GM19193 (cell line): ENCODE measurements around the gene TNIP2.

Experiments
- POLR2A ChIP-seq: IDR thresholded peaks from 4 replicates; pipeline ENCODE4 v1.6.1; 2011; ENCODE audit not compliant: insufficient read depth, insufficient read length; ENCODE audit errors: extremely low read depth

TNIP2 gene

DNA sequence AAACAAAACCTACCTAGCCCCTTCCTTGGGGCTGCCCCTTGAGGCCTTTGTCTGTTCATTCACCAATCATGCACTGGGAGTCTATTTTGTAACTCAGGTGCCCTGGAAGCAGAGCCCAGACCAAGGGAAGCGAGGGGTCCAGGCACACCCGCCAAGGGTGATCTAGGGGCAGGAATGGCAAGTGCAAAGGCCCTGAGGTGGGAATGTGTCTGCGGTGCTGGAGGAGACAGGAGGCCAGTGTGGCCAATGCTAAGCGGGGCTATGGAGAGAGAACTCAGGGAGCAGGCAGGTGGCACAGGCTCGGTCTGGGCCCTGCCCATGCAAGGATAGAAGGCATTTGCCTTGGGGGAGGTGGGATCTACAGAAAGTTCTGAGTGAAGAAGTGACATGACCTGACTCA lies 33.2 kb upstream of the TNIP2 start:
- no peak for TF ChIP-seq POLR2A

DNA sequence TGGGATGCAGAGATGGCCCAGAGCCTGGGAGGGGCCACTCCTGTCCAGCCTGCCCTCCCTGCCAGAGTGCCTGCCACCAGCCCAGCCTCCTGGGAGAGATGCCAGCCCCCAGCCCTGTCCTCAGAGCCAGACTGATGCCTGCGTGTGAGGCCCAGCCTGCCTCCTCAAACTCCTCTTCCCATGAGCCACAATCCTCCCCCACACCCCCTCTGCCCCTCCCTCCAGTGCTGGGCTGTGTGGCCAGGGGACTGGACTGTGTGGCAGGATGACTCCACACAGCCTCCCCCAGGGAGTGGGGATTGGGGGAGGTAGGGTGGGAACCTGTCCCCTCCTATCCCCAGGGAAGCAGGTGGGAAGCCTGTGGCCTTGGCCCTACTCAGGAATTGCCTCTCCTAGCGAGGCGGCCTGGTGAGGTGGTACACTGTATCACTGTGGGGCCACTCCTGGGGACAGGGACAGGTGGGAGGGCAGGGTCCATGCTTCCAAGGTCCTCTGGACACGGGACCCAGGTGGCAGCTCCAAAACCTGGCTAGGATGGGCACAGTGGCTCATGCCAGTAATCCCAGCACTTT lies 32.5 kb upstream of the TNIP2 start:
- no peak for TF ChIP-seq POLR2A

DNA sequence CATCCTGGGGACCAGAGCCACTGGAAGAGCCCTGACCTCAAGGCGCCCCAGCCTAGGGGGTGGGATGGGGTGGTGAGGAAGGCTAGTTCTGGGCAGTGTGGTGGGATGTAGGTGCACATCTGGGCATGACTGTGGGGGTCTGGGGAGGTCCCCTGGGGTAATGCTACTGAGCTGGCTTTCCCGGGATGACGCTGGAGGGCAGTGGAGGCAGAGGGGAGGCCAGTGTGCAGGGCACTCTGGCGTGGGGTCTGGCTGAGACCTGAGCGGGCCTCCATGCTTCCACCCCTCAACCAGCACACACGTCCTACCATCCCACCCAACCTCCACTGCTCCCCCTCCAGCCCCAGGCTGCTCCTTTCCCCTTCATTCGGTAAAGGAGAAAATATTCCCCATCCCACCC lies 32.0 kb upstream of the TNIP2 start:
- TF ChIP-seq POLR2A, result no peak

DNA sequence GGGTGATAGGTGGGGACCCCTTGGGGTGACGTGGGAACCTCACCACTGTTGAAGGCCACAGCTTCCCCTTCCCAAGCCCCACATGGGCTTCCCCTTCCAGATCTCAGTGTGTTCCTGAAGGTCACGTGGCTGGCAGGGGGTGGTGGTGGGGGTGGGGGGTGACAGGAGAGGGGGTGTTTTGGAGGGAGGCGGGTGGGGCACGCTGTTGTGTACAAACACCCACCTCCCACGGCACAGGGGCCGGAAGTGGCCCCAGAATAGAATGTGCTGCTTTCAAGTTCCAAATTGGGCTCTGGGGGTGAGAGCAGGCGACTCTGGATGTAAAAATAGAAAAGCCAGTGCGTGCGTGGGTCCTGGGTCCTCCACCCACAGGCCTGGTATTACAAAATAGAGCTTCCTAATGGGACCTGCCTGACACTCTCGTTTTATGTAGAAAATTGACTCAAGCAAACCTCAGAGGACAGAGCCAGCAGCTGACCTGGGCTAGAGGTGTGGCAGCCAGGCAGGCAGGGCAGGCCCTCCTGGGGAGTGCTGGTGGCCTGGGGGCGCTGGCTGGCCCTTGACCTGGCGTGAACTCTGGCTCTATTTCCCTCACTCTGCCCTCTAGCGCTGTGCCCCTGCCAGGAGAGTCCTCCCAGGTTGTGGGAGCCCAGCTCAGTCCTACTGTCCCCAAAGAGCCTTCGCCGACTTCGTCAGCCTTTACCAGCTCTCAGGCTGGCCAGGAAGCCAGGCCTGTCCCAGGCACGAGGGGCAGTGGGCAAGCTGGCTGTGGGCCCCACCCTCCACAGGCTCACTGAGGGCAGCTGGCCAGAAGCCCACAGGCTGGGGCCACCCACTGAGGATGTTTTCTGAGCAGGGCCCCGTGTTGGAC lies 31.3 kb upstream of the TNIP2 start:
- no peak for TF ChIP-seq POLR2A

DNA sequence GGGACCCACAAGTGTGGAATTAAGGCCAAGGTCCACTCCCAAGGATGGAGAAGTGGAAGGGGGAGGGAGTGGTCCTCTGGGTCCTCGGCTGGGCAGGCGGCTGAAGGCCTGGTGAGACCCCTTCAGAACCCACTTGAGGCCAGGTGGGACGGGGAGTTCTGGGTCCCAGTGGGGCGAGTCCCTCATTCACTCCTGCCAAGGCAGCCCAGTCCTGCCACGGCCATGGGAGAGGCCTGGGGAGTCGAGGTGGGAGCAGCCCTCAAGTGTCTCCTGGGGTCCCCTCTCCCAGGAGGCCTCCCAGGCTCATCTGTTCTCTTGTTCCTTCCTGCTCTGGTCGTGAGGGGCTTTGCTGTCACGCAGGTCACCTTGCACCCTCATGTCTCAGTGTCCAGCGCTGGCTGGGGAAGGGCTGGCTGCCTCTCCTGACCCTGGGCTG lies 30.7 kb upstream of the TNIP2 start:
- TF ChIP-seq POLR2A, result no peak

DNA sequence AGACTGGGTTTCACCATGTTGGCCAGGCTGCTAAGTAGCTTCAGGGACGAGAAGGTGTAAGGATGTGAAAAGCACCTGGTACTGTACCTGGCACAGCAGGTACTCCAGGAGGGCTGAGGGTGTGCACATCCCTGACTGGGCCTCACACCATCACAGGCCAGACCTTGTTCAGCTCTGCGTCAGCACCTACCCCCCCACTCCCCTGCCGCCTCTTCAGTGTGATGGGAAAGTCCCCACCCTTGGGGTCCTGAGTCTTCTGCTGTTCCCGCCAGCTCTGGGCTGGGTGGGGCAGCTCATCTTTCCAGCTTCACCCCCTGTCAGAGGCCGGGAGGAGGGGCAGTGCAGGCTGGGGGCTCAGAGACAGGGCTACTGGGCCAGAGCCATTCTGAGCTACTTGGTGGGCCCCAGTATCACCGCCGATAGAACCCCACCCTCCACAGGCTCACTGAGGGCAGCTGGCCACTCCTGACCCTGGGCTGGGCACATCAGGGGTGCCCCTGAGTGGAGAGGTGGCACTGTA lies 30.1 kb upstream of the TNIP2 start:
- no peak for TF ChIP-seq POLR2A

DNA sequence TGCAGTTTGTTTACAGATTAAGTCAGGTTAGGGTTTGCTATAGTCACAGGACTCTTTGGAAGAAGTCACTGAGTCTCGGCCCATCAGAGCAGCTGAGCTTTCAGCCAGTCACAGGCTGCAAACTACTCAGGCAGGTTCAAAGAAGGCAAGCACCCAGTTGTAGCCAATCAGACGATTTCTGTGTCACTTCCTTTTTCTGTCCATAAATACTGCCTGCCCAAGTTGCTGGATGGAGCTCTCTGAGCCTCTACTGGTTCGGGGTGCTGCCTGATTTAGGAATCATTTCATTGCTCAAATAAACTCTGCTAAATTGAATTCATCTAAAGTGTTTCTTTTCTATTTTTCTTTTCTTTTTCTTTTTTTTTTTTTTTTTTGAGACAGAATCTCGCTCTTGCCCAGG lies 29.5 kb upstream of the TNIP2 start:
- TF ChIP-seq POLR2A, result peak; percentile 35

DNA sequence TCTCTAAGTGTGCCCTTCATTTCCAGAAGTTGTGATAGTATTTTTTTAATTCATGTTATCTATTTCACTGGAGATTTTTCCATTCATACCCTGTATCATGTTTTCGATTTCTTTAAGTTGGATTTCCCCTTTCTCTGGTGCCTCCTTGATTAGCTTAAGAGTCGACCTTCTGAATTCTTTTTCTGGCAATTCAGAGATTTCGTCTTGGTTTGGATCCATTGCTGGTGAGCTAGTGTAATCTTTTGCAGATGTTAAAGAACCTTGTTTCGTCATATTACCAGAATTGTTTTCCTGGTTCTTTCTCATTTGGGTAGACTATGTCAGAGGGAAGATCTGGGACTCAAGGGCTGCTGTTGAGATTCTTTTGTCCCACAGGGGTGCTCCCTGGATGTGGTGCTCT lies 27.7 kb upstream of the TNIP2 start:
- no peak for TF ChIP-seq POLR2A

DNA sequence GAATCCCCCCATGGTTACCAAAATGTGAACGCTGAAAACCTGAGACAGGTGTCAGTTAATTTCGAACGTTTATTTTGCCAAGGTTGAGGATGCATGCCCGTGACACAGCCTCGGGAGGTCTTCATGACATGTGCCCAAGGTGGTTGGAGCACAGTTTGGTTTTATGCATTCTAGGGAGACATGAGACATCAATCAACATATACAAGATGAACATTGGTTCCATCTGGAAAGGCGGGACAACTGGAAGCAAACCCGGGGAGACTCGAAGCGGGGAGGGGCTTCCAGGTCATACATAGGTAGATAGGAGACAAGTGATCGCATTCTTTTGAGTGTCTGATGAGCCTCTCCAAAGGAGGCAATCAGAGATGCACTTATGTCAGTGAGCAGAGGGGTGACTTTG lies 25.8 kb upstream of the TNIP2 start:
- no peak for TF ChIP-seq POLR2A

DNA sequence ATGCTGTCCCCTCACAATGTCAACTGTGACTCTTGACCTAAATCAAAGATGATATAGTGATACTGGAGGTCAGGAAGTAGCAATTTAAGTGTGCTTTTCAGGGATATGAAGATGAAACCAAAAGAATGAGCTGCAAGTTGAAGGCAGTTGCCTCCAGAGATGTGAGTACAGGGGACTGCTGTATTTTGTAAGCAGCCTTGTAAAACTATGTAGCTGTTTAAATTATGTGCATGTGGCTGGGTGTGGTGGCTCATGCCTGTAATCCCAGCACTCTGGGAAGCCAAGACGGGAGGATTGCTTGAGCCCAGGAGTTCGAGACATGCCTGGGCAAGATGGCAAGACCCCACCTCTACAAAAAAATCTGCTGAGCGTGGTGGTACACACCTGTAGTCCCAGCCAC lies 15.1 kb upstream of the TNIP2 start:
- TF ChIP-seq POLR2A, result no peak

DNA sequence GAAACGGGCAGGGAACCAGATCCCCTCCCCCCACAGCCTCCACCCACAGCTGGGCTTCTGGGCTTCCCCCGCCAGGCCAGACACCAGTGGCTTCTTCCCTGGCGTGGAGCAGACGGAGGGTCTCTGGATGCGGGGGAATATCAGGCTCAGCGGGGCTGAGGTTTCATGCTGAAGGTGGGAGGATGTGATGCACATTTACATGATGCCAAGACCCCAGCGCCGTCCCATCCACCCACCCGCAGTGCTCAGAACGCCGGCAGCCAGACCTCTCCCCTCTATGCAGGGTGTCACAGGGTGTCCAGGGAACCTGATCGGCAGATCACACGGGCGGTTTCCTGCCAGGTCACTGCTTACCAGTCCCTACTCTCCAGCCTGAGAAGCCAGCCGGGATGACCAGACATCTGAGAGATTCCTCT lies 12.8 kb upstream of the TNIP2 start:
- TF ChIP-seq POLR2A, result no peak

DNA sequence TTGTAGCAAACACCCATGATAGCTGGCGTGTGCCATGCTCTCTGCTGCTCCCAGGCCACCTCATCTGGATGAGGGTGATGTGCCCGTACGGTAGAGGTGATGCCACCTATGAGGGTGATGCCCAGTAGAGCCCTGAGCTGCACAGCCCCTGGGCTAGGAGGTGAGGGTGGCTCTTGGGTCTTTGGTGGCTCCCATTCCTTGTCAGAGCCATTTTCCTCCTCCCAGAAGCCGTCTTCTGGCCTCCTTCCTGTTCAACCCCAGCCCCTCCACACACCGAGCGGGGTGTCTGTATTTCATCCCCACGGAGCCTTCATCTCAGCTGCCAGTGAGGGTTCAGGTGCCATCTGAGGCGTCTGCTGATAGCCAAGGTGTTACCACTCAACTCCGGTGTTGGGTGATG lies 12.0 kb upstream of the TNIP2 start:
- no peak for TF ChIP-seq POLR2A

DNA sequence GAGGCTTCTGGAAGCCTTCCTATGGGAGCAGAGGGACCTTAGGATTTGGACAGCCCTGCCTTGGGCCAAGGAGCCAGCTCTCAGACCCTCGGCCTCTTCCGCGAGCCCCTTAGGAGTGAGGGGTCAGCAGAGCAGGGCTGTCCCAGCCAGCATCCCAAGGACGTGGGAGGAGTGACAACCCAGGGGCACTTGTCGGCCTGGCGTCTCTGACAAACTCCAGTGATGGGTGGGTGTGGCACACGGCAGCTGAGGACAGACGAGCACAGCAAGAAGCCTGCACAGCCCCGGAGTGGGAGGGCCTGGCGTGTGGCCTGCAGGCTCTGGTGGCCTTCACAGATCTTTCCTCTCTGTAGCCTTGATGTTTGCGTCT lies 11.6 kb upstream of the TNIP2 start:
- TF ChIP-seq POLR2A, result no peak

DNA sequence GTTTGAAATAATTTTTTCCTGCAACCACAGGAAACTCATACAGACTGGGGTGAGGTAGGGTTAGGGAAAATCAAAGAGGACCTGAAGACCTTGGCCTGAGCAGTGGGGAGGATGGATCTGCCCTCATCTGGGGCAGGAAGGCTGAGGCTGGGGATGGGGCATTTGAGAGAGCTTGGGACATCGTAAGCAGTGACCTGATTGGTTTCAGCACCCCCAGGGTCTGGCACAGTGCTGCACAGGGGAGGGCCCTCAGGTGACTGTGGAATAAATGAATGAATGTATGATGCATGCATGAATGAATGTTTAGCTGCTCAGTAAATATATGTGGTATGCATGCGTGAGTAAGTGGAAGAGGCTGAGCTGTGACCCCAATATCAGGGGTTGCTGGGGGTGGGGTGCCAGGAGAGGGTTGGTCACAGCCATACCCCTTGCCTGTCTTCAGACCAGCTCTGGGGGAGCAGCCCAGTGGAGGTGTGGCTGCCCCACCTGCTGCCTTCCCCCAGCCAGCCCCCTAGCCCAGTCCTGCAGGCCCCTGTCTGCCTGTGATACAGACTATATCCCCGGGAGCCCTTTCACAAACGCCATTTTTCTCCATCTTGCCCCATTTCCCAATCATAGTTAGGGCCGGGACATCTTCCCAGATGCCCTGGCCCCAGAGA lies 11.0 kb upstream of the TNIP2 start:
- no peak for TF ChIP-seq POLR2A

DNA sequence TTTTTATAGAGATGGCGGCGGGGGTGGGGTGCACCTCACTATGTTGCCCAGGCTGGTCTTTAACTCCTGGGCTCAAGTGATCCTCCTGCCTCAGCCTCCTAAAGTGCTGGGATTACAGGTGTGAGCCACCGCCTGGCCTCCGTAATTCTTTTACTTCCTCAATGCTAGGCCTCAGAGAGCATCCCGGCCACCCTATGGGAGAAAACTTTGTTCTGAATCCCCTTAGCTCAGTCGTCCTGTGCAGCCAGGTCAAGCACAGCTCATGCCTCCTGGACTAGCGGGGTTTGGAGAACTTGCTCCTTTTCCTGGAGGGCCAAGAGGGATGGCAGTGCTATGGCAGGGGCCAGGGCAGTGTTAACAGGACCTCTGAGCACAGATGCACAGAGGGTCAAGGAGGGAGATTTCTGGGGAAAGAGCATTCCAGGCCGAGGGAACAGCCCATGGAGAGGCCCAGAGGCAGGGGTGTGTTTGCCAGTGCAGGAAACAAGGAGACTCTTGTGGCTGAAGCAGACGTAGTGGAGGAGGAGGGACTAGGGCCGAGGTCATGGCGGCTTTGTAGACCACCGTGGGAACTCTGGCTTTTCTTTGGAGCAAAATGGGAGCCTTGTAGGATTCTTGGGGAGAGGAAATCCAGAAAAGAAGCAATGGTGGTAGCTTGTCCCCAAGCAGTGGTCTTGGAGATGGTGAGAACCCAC lies 9.8 kb upstream of the TNIP2 start:
- TF ChIP-seq POLR2A, result no peak
